ENCODE measurements around the gene ADAMTS8.

GRCh38 chr11:130426837-130427341, 1.5 kb downstream of the ADAMTS8 start:
- no peak for TF ChIP-seq CTCF (IDR thresholded peaks at IDR 0.05)
- TF ChIP-seq, protein P1, sequence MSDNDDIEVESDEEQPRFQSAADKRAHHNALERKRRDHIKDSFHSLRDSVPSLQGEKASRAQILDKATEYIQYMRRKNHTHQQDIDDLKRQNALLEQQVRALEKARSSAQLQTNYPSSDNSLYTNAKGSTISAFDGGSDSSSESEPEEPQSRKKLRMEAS (IDR thresholded peaks at IDR 0.05; ENCODE audit: low read depth) = no peak
- no peak for TF ChIP-seq FOSL2 (IDR thresholded peaks at IDR 0.05; ENCODE audit: borderline replicate concordance, low read depth)
- TF ChIP-seq ELF1 (IDR thresholded peaks at IDR 0.05) = no peak
- TF ChIP-seq, protein P2, sequence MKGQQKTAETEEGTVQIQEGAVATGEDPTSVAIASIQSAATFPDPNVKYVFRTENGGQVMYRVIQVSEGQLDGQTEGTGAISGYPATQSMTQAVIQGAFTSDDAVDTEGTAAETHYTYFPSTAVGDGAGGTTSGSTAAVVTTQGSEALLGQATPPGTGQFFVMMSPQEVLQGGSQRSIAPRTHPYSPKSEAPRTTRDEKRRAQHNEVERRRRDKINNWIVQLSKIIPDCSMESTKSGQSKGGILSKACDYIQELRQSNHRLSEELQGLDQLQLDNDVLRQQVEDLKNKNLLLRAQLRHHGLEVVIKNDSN (IDR thresholded peaks at IDR 0.05; ENCODE audit: borderline replicate concordance, low read depth) = no peak
- no peak for TF ChIP-seq JUND (IDR thresholded peaks at IDR 0.05)
- no peak for TF ChIP-seq EZH2phosphoT487 (IDR thresholded peaks at IDR 0.05; ENCODE audit: borderline replicate concordance, low read depth)
- TF ChIP-seq RAD21 (IDR thresholded peaks at IDR 0.05; ENCODE audit: low read length) = no peak
- TF ChIP-seq ZBTB33 (IDR thresholded peaks at IDR 0.05; ENCODE audit: borderline replicate concordance, low read depth) = no peak
- no peak for TF ChIP-seq REST (IDR thresholded peaks at IDR 0.05; ENCODE audit: low read depth, low read length)
- TF ChIP-seq POLR2AphosphoS5 (IDR thresholded peaks at IDR 0.05; ENCODE audit: low read depth, low read length) = no peak
- TF ChIP-seq YY1 (IDR thresholded peaks at IDR 0.05; ENCODE audit: low read depth) = no peak
- TF ChIP-seq TCF12 (IDR thresholded peaks at IDR 0.05) = no peak
- TF ChIP-seq, protein P3, sequence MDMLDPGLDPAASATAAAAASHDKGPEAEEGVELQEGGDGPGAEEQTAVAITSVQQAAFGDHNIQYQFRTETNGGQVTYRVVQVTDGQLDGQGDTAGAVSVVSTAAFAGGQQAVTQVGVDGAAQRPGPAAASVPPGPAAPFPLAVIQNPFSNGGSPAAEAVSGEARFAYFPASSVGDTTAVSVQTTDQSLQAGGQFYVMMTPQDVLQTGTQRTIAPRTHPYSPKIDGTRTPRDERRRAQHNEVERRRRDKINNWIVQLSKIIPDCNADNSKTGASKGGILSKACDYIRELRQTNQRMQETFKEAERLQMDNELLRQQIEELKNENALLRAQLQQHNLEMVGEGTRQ (IDR thresholded peaks at IDR 0.05; ENCODE audit: borderline replicate concordance, low read depth, low read length) = no peak
